Measurements from ENCODE around the gene TLE3.

Gene TLE3

GRCh38 chr15:69998541-69999391, 99.0 kb downstream of the TLE3 start:
- DNase-seq = no peak

GRCh38 chr15:69997813-69998212, 99.9 kb downstream of the TLE3 start:
- no peak for DNase-seq

All from stimulated activated naive CD4-positive, alpha-beta T cell treated with Interleukin-2 at 50 U/mL for 16 hours (primary cell).